Renal cortex interstitium (tissue), 11 donors: ENCODE results near the gene TMEM181. TPM values are rescaled to one million over a fixed set of nuclear protein-coding genes. Genes with fewer than 3 reads are reported as not detected.
"Not testable (repeated sequence)": the region's sequence is repeated elsewhere in the genome, so short reads cannot be mapped to it uniquely, and the experiment has no call there.

Experiments
- DNase-seq, 11 donors: peaks; one replicate each; pipeline ENCODE4 v3.0.0-alpha.2; 2013; ENCODE audit warnings: low read depth in 9 of 11, low spot score in 4 of 11; ENCODE audit errors: extremely low read depth in 1 of 11
- polyA plus RNA-seq, 3 donors: library from polyadenylated mRNA; unstranded; fragments of 120-200 nt; gene quantifications; one replicate each; pipeline ENCODE4 v1.2.1, GENCODE V29; 2013; ENCODE audit not compliant: insufficient read length in 3 of 3

TMEM181 gene
- polyA plus RNA-seq, 3 donors: 19.7 to 24.8 (median 23.9) TPM

GRCh38 chr6:158628542-158628941 lies 68.7 kb downstream of the TMEM181 start:
- no peak for DNase-seq

GRCh38 chr6:158629367-158630221 lies 69.7 kb downstream of the TMEM181 start:
- no peak for DNase-seq

GRCh38 chr6:158630938-158631616 lies 71.2 kb downstream of the TMEM181 start:
- no peak for DNase-seq

- DNase-seq: peak in 1 of 11 donors; percentile 40
Measured at GRCh38 chr6:158631678-158632537, 72.0 kb downstream of the TMEM181 start.

DNA sequence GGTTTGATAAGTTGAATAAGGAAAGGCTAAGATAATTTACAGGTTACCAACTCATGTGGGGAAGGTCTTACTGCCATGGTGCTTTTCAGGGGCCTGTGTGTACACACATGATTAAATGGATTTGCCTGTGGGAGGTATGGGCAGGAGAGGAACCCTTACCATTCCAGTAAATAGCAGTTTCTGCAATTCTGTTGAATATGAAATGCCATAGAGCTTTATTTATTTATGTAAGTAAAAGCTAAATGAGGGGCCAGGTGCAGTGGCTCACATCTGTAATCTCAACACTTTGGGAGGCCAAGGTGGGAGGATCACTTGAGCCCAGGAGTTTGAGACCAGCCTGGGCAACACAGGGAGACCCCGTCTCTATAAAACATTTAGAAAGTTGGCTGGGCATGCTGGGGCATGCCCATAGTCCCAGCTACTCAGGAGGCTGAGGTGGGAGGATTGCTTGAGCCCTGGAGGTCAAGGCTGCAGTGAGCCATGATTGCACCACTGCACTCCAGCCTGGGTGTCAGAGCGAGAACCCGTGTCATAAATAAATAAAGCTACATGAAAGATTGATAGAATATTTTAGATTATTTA lies 72.7 kb downstream of the TMEM181 start:
- not testable (repeated sequence) for DNase-seq

DNA sequence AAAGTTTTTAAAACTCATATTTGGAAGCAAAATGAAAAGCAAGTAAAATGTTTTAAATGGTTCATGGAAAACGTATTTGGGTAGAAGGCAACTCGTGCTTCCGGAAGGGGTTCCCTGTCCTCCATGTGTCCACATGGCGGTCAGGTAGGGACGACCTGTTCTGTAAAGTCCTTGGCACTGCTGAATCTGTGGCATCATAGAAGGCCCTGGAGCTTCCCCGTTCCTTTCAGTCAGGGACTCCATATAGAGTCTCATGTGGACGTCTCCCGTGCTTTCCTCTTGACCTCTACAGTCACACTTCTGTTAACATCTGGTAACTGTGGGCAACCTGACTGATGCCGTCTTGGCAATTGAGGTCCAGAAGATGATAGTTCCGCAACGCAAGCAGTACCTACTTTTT lies 73.2 kb downstream of the TMEM181 start:
- no peak for DNase-seq

- no peak for DNase-seq
Measured at GRCh38 chr6:158634695-158635426, 75.0 kb downstream of the TMEM181 start.

DNA sequence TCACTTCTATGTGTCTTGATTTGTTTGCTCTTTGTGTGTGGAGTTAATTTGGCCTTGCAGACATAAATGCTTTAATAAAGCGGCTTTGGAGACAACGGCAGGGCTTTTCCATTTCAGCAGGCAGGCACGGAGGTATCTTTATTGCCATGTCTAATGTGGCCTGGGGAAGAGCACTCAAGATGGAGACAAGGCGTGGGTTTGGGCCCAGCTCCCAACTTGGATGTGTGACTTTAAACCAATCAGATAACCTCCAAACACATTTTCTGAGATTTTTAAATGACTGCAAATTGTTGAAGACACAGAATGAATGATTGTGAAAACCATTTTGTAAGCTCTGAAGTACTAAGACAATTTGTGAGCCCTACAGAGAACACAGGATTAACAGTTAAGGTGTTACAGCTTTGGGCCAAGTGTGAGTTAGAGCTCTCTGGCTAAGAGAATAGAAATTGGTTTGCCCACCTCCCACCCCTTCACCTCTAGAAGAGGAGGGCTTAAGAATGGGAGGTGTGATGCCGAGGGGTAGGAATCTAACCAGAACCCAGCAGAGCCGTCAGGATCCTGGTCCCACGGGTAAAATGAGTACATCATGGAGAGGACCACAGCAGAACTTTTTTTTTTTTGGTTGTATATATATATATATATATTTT lies 75.7 kb downstream of the TMEM181 start:
- DNase-seq: no peak

DNA sequence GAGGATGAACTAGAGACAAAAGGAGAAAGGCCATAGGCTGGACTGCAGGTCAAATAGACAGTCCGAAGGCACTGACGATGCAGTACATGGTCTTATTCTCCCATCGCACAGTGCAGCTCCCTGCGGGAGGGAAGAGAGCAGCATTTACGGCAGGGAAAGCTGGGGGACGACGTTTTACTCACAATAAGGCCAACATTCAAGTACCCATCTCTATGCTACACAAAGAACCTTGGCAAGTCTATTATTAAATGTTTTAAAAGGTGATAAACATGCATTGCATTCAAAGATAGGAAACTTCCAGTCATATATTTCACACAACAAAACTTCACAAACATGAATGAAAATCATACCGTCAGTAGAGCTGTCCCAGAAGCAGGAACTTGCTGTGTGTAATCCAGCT lies 76.9 kb downstream of the TMEM181 start:
- DNase-seq: no peak

- no peak for DNase-seq
Measured at GRCh38 chr6:158638324-158638854, 78.5 kb downstream of the TMEM181 start.

DNA sequence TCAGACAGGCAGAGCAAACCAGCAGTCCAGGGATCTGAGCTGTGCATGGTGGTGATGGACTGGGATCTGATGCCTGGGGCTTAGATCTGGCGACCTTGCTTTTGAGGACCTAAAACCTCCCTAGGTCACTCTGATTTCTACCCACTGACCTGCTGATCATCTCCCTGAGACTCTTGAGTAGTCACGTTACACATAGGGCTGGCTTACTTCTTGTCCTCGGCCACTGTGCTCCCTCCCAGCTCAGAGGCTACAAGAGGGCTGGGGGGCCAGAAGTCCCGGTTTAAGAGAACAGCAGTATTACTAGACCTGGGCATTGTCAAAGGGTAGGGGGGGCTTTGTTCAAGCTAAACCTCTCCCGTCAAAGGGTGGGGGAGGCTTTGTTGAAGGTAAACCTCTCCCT lies 79.2 kb downstream of the TMEM181 start:
- DNase-seq: no peak

DNA sequence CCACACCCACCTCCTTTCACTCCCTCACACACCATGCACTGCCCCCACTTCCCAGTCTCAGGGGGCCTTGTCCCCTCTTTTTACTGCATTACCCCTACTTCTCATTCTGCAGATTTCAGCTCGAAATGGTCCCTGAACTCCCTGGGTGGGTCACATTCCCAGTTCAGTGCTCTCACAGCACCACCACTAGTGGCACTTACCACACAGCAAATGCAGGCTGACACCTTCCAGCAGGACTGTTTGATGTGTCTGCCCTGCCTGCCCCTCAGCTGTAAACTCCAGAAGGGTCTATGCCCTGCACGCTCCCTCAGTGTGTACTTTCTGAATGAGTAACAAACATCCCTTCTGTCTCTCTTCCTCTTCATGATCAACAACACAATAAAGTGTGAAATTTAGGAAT lies 80.6 kb downstream of the TMEM181 start:
- no peak for DNase-seq

- DNase-seq: no peak
Measured at GRCh38 chr6:158642097-158642601, 82.3 kb downstream of the TMEM181 start.

- DNase-seq: no peak
Measured at GRCh38 chr6:158643836-158644230, 83.9 kb downstream of the TMEM181 start.

DNA sequence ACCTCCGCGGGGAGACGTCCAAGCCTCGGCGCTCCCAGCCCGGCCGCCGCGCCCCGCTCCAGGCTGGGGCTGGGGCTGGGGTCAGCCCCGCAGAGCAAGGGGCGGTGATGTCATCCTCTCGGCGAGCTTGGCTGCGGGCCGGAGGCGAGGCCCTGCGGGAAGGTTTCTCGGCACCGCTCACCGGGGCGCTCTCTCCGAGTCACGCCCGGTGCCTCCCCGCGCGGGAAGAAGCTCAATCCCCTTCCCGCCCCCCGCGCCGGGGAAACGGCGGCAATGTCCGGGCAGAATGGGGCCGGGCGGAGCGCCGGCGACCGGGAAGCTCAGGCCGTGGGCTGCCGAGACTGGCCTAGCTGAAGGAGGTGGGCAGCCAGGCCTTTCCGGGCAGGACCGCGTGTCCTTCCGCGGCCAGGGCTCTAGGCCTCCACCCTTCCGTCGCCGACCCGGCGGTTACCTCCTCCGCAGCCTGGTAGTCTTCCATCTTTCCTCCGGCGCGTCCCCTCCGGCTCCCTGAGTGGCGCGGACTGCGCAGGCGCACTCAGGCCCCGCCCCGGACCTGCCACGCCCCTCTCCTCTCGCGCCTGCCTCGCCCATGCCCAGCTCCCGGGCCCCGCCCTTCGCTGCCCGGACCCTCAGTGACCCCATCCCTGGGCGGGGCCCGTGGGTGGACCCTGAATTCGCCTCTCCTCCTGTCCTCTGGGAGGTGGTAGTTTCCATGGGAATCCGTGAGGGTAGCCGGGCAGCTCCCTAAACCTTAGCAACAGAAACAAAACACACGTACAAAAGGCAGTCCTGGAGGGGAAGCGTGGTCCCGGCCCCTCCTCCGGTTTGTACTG lies 84.6 kb downstream of the TMEM181 start, which contains the start of gene DYNLT1:
Gene DYNLT1 (minus strand): TSS at position 513 of the 833 bp plus-strand sequence. CDS start 35 bp downstream, at position 478.
- peak; percentile 81 to 93 (median 88) for DNase-seq
